Liver (tissue), 9 donors: ENCODE results near the gene SPTBN5. TPM values are rescaled to one million over a fixed set of nuclear protein-coding genes. Genes with fewer than 3 reads are reported as not detected.
A peak's percentile ranks its signal among the peaks of the same experiment; 100 is the strongest.

ENCODE experiments used
- DNase-seq: peaks from one replicate; pipeline ENCODE4 v3.0.0-alpha.2; 2017; ENCODE audit warnings: low spot score
- H3K27ac ChIP-seq, 2 donors: one replicate each; pipeline ENCODE4 v1.7.0; 2013; ENCODE audit warnings: inconsistent platforms in 2 of 2, low read length in 2 of 2, control low read depth in 1 of 2, low read depth in 1 of 2, mild to moderate bottlenecking in 1 of 2
- H3K27me3 ChIP-seq, 4 donors: one replicate each; pipeline versions ENCODE4 v1.6.1 to v1.7.0; 2013; ENCODE audit warnings: low read length in 3 of 4, inconsistent platforms in 1 of 4, mild to moderate bottlenecking in 1 of 4, moderate library complexity in 1 of 4; ENCODE audit not compliant: control insufficient read depth in 4 of 4, insufficient read depth in 4 of 4
- H3K36me3 ChIP-seq, 4 donors: one replicate each; pipeline versions ENCODE4 v1.6.1 to v1.7.0; 2013; ENCODE audit warnings: low read length in 3 of 4, mild to moderate bottlenecking in 3 of 4, low read depth in 1 of 4, moderate library complexity in 1 of 4; ENCODE audit not compliant: control insufficient read depth in 4 of 4, insufficient read depth in 3 of 4
- H3K4me1 ChIP-seq, 4 donors: one replicate each; pipeline versions ENCODE4 v1.6.1 to v1.7.0; 2013; ENCODE audit warnings: low read length in 3 of 4, mild to moderate bottlenecking in 3 of 4, moderate library complexity in 1 of 4; ENCODE audit not compliant: control insufficient read depth in 4 of 4, insufficient read depth in 4 of 4
- H3K4me3 ChIP-seq, 3 donors: one replicate each; pipeline versions ENCODE4 v1.6.1 to v1.7.0; 2013; ENCODE audit warnings: low read length in 3 of 3, control low read depth in 1 of 3, low read depth in 1 of 3, mild to moderate bottlenecking in 1 of 3
- H3K9ac ChIP-seq, 2 donors: one replicate each; pipeline ENCODE4 v1.7.0; 2013; ENCODE audit warnings: low read length in 2 of 2, mild to moderate bottlenecking in 2 of 2, moderate library complexity in 2 of 2, control low read depth in 1 of 2, low read depth in 1 of 2
- H3K9me3 ChIP-seq, 4 donors: one replicate each; pipeline versions ENCODE4 v1.6.1 to v1.7.0; 2013; ENCODE audit warnings: low read length in 3 of 4; ENCODE audit not compliant: control insufficient read depth in 4 of 4
- ATF3 ChIP-seq: IDR thresholded peaks from 2 replicates; pipeline ENCODE4 v1.6.1; 2016; ENCODE audit warnings: antibody characterized with exemption
- CTCF ChIP-seq: fragments of 150-350 bp; IDR thresholded peaks from 2 replicates; pipeline ENCODE4 v1.5.1; 2017; ENCODE audit warnings: improper control_type of control experiment, low read depth, low read length; ENCODE audit not compliant: missing input control
- FOXA1 ChIP-seq: IDR thresholded peaks from 2 replicates; pipeline ENCODE4 v1.6.1; 2016; ENCODE audit warnings: antibody characterized with exemption
- GABPA ChIP-seq, 2 donors: IDR thresholded peaks in 1 of 2; conservative IDR thresholded peaks in 1 of 2; 2 replicates each; pipeline ENCODE4 v1.6.1; 2016; ENCODE audit warnings: antibody characterized with exemption in 2 of 2, mild to moderate bottlenecking in 1 of 2, moderate library complexity in 1 of 2
- HNF4A ChIP-seq, 2 donors: conservative IDR thresholded peaks; 2 replicates each; pipeline ENCODE4 v1.6.1; 2016; ENCODE audit warnings: antibody characterized with exemption in 2 of 2, mild to moderate bottlenecking in 2 of 2
- MAX ChIP-seq: IDR thresholded peaks from 2 replicates; pipeline ENCODE4 v1.6.1; 2016; ENCODE audit warnings: antibody characterized with exemption
- NR2F2 ChIP-seq: IDR thresholded peaks from 2 replicates; pipeline ENCODE4 v1.6.1; 2016; ENCODE audit warnings: antibody characterized with exemption
- REST ChIP-seq: IDR thresholded peaks from 2 replicates; pipeline ENCODE4 v1.6.1; 2016; ENCODE audit warnings: antibody characterized with exemption, mild to moderate bottlenecking
- RXRA ChIP-seq, 2 donors: IDR thresholded peaks; 2 replicates each; pipeline ENCODE4 v1.6.1; 2017 to 2018; ENCODE audit warnings: antibody characterized with exemption in 2 of 2, mild to moderate bottlenecking in 1 of 2
- SP1 ChIP-seq: IDR thresholded peaks from 2 replicates; pipeline ENCODE4 v1.6.1; 2018; ENCODE audit warnings: antibody characterized with exemption, mild to moderate bottlenecking
- TAF1 ChIP-seq: conservative IDR thresholded peaks from 2 replicates; pipeline ENCODE4 v1.6.1; 2016; ENCODE audit warnings: antibody characterized with exemption, mild to moderate bottlenecking
- WGBS: extraction: QIAGEN DNeasy Blood & Tissue Kit; methylation state at CpG from one replicate; pipeline ENCODE4 v1.1.7; 2013; 5-methylcytosine and 5-hydroxymethylcytosine counted together
- polyA plus RNA-seq, 2 donors: library from polyadenylated mRNA; stranded (reverse) in 1 of 2; unstranded in 1 of 2; fragments of 200-250 nt in 1 of 2; fragments of >200 nt in 1 of 2; fragmentation: Nextera tagmentation in 1 of 2; extraction: Ambion mirVana in 1 of 2; gene quantifications; one replicate each; pipeline versions ENCODE4 v1.2.1 to v1.2.3, GENCODE V29; 2013 to 2015
- total RNA-seq, 2 donors: library from RNA; depleted of rRNA; stranded (reverse); fragments of >200 nt; gene quantifications; one replicate each; pipeline ENCODE4 v1.2.3, GENCODE V29; 2014
- donor health status: healthy.
- donor health status: healthy.
- donor health status: healthy.
- donor health status: healthy.
- donor health status: healthy.

SPTBN5 gene
- total and polyA plus RNA-seq, 4 donors: 0.12 to 1.7 (median 0.17) TPM

GRCh38 chr15:41935566-41936020 is 41.7 kb upstream of the SPTBN5 start:
- Histone ChIP-seq H3K4me1 (peaks cover 0 to 7% (median 3%) of the 10 kb centered on the region in 4 donors), H3K9ac (no peak overlapping the region)

GRCh38 chr15:41934843-41935242 is 41.0 kb upstream of the SPTBN5 start:
- H3K4me3 ChIP-seq: no peak overlapping the region
- DNase-seq: no peak
- H3K4me1 ChIP-seq: peaks cover 0 to 13% (median 9%) of the 10 kb centered on the region in 4 donors
- H3K36me3 ChIP-seq: peaks cover 0 to 3% (median 0%) of the 10 kb centered on the region in 4 donors
- WGBS: 75% methylated on average over 4 of the region's 4 CpGs
- no peaks in the 10 kb centered on the region for H3K27me3 ChIP-seq
- H3K27ac ChIP-seq: peak overlapping the region in 1 of 2 donors; percentile 19
- no peaks in the 10 kb centered on the region for H3K9me3 ChIP-seq
- no peak overlapping the region for H3K9ac ChIP-seq
- TF ChIP-seq REST (no peak), NR2F2 (peak; percentile 12)

More at GRCh38 chr15:41935566-41936020, 41.7 kb upstream of the SPTBN5 start:
- no peaks in the 10 kb centered on the region for H3K27me3 ChIP-seq
- WGBS: 83% methylated on average over 5 of the region's 5 CpGs
- no peak overlapping the region for H3K4me3 ChIP-seq
- H3K36me3 ChIP-seq: peaks cover 0 to 7% (median 5%) of the 10 kb centered on the region in 4 donors
- no peak for DNase-seq
- H3K27ac ChIP-seq: peak overlapping the region; percentile 26 to 42
- TF ChIP-seq MAX: no peak
- no peak for TF ChIP-seq ATF3
- no peak for TF ChIP-seq RXRA (IDR thresholded peaks at IDR 0.05)
- no peak for TF ChIP-seq CTCF
- TF ChIP-seq GABPA (IDR thresholded peaks at IDR 0.05 in 1 of 2, conservative IDR thresholded peaks at IDR 0.05 in 1 of 2): no peak
- no peak for TF ChIP-seq NR2F2
- no peak for TF ChIP-seq SP1
- no peak for TF ChIP-seq REST
- no peak for TF ChIP-seq TAF1
- no peak for TF ChIP-seq FOXA1
- TF ChIP-seq HNF4A (conservative IDR thresholded peaks at IDR 0.05): no peak
- no peaks in the 10 kb centered on the region for H3K9me3 ChIP-seq
